HEK293 (cell line): ENCODE data around the gene ATXN2.

ENCODE experiments used
- HOXC10 ChIP-seq: sonication (generic); formaldehyde crosslinking; IDR thresholded peaks from 2 replicates; pipeline ENCODE4 v1.8.1; 2023; ENCODE audit warnings: mild to moderate bottlenecking, missing genetic modification reagents
- KLF1 ChIP-seq: fragments of 450-650 bp; formaldehyde crosslinking; IDR thresholded peaks from 2 replicates; pipeline ENCODE4 v1.5.1; 2016; ENCODE audit warnings: missing biosample characterization, missing genetic modification characterization
- KLF9 ChIP-seq: fragments of 450-650 bp; formaldehyde crosslinking; IDR thresholded peaks from 2 replicates; pipeline ENCODE4 v1.5.1; 2016; ENCODE audit warnings: missing biosample characterization, missing genetic modification characterization, low read depth
- PRDM10 ChIP-seq: fragments of 450-650 bp; formaldehyde crosslinking; IDR thresholded peaks from 2 replicates; pipeline ENCODE4 v1.5.1; 2016; ENCODE audit warnings: missing biosample characterization, missing genetic modification characterization
- REST ChIP-seq: fragments of 450-650 bp; formaldehyde crosslinking; IDR thresholded peaks from 2 replicates; pipeline ENCODE4 v1.5.1; 2016; ENCODE audit warnings: missing biosample characterization, missing genetic modification characterization
- SALL2 ChIP-seq: fragments of 450-650 bp; formaldehyde crosslinking; IDR thresholded peaks from 2 replicates; pipeline ENCODE4 v1.5.0; 2017; ENCODE audit warnings: missing biosample characterization, mild to moderate bottlenecking, missing genetic modification characterization, borderline replicate concordance
- ZBTB10 ChIP-seq: fragments of 450-650 bp; formaldehyde crosslinking; IDR thresholded peaks from 2 replicates; pipeline ENCODE4 v1.5.1; 2016; ENCODE audit warnings: missing biosample characterization, missing genetic modification characterization
- ZBTB8A ChIP-seq: fragments of 450-650 bp; formaldehyde crosslinking; IDR thresholded peaks from 2 replicates; pipeline ENCODE4 v1.5.1; 2016; ENCODE audit warnings: missing biosample characterization, missing genetic modification characterization
- ZNF114 ChIP-seq: fragments of 450-650 bp; formaldehyde crosslinking; IDR thresholded peaks from 2 replicates; pipeline ENCODE4 v1.5.0; 2017; ENCODE audit warnings: missing biosample characterization, missing genetic modification characterization
- ZNF132 ChIP-seq: fragments of 450-650 bp; formaldehyde crosslinking; IDR thresholded peaks from 2 replicates; pipeline ENCODE4 v1.5.1; 2017; ENCODE audit warnings: missing biosample characterization, missing genetic modification characterization, borderline replicate concordance
- ZNF174 ChIP-seq: fragments of 450-650 bp; formaldehyde crosslinking; IDR thresholded peaks from 2 replicates; pipeline ENCODE4 v1.5.0; 2017; ENCODE audit warnings: missing biosample characterization, mild to moderate bottlenecking, missing genetic modification characterization
- ZNF433 ChIP-seq: fragments of 450-650 bp; formaldehyde crosslinking; IDR thresholded peaks from 2 replicates; pipeline ENCODE4 v1.5.1; 2016; ENCODE audit warnings: missing biosample characterization, missing genetic modification characterization, low read depth
- ZNF580 ChIP-seq: fragments of 450-650 bp; formaldehyde crosslinking; IDR thresholded peaks from 2 replicates; pipeline ENCODE4 v1.5.1; 2016; ENCODE audit warnings: missing biosample characterization, missing genetic modification characterization
- ZNF677 ChIP-seq: fragments of 450-650 bp; IDR thresholded peaks from 2 replicates; pipeline ENCODE4 v1.5.0; 2018; ENCODE audit warnings: missing biosample characterization, mild to moderate bottlenecking, missing genetic modification characterization, moderate library complexity
- ZXDB ChIP-seq: fragments of 450-650 bp; formaldehyde crosslinking; IDR thresholded peaks from 2 replicates; pipeline ENCODE4 v1.5.1; 2016; ENCODE audit warnings: missing biosample characterization, missing genetic modification characterization
- TF ChIP-seq, protein P1 (sequence below): fragments of 450-650 bp; formaldehyde crosslinking; optimal IDR thresholded peaks from 2 replicates; pipeline ENCODE3; 2016; ENCODE audit warnings: missing biosample characterization, mild to moderate bottlenecking, missing genetic modification characterization
- TF ChIP-seq, protein P2 (sequence below): fragments of 450-650 bp; formaldehyde crosslinking; IDR thresholded peaks from 2 replicates; pipeline ENCODE4 v1.5.1; 2016; ENCODE audit warnings: missing biosample characterization, missing genetic modification characterization, low read depth
- TF ChIP-seq, protein P3 (sequence below): fragments of 450-650 bp; formaldehyde crosslinking; IDR thresholded peaks from 2 replicates; pipeline ENCODE4 v1.5.1; 2016; ENCODE audit warnings: missing biosample characterization, missing genetic modification characterization
- TF ChIP-seq, protein P4 (sequence below): fragments of 450-650 bp; formaldehyde crosslinking; IDR thresholded peaks from 2 replicates; pipeline ENCODE4 v1.5.1; 2016; ENCODE audit warnings: missing biosample characterization, missing genetic modification characterization

ATXN2 gene

GRCh38 chr12:111405859-111406473 lies 193.1 kb downstream of the ATXN2 start, which contains the start of gene SH2B3 (continued):
- TF ChIP-seq PRDM10 (tag by site-specific recombination) (no peak), ZNF174 (no peak), ZNF114 (tag by site-specific recombination) (no peak), KLF9 (tag by site-specific recombination) (0 out of 2 replicates have a peak, but pooled peaks have one; percentile 18), HOXC10 (no peak), ZXDB (tag by site-specific recombination) (no peak), ZNF433 (tag by site-specific recombination) (no peak), KLF1 (peak; percentile 14; the same call in 1 of the 2 replicates), SALL2 (tag by site-specific recombination) (no peak), ZBTB8A (no peak), ZBTB10 (tag by site-specific recombination) (no peak), ZNF132 (no peak), REST (no peak; the same call in 1 of the 2 replicates), ZNF580 (no peak), ZNF677 (tag by site-specific recombination) (peak; percentile 43; the same call in 1 of the 2 replicates)
- TF ChIP-seq, protein P1, sequence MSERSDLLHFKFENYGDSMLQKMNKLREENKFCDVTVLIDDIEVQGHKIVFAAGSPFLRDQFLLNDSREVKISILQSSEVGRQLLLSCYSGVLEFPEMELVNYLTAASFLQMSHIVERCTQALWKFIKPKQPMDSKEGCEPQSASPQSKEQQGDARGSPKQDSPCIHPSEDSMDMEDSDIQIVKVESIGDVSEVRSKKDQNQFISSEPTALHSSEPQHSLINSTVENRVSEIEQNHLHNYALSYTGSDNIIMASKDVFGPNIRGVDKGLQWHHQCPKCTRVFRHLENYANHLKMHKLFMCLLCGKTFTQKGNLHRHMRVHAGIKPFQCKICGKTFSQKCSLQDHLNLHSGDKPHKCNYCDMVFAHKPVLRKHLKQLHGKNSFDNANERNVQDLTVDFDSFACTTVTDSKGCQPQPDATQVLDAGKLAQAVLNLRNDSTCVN (tag by site-specific recombination), result peak; percentile 65
- TF ChIP-seq, protein P2, sequence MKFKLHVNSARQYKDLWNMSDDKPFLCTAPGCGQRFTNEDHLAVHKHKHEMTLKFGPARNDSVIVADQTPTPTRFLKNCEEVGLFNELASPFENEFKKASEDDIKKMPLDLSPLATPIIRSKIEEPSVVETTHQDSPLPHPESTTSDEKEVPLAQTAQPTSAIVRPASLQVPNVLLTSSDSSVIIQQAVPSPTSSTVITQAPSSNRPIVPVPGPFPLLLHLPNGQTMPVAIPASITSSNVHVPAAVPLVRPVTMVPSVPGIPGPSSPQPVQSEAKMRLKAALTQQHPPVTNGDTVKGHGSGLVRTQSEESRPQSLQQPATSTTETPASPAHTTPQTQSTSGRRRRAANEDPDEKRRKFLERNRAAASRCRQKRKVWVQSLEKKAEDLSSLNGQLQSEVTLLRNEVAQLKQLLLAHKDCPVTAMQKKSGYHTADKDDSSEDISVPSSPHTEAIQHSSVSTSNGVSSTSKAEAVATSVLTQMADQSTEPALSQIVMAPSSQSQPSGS (tag by site-specific recombination), result no peak
- TF ChIP-seq, protein P3, sequence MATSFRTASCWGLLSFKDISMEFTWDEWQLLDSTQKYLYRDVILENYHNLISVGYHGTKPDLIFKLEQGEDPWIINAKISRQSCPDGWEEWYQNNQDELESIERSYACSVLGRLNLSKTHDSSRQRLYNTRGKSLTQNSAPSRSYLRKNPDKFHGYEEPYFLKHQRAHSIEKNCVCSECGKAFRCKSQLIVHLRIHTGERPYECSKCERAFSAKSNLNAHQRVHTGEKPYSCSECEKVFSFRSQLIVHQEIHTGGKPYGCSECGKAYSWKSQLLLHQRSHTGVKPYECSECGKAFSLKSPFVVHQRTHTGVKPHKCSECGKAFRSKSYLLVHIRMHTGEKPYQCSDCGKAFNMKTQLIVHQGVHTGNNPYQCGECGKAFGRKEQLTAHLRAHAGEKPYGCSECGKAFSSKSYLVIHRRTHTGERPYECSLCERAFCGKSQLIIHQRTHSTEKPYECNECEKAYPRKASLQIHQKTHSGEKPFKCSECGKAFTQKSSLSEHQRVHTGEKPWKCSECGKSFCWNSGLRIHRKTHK (tag by site-specific recombination), result no peak
- TF ChIP-seq, protein P4, sequence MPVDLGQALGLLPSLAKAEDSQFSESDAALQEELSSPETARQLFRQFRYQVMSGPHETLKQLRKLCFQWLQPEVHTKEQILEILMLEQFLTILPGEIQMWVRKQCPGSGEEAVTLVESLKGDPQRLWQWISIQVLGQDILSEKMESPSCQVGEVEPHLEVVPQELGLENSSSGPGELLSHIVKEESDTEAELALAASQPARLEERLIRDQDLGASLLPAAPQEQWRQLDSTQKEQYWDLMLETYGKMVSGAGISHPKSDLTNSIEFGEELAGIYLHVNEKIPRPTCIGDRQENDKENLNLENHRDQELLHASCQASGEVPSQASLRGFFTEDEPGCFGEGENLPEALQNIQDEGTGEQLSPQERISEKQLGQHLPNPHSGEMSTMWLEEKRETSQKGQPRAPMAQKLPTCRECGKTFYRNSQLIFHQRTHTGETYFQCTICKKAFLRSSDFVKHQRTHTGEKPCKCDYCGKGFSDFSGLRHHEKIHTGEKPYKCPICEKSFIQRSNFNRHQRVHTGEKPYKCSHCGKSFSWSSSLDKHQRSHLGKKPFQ (tag by site-specific recombination), result no peak
